Measurements from ENCODE around the gene FGF13. TPM values are rescaled to one million over a fixed set of nuclear protein-coding genes. Genes with fewer than 3 reads are reported as not detected.

FGF13 gene
- total RNA-seq, 1 experiment from 2014 or later: 17.1 TPM

DNA sequence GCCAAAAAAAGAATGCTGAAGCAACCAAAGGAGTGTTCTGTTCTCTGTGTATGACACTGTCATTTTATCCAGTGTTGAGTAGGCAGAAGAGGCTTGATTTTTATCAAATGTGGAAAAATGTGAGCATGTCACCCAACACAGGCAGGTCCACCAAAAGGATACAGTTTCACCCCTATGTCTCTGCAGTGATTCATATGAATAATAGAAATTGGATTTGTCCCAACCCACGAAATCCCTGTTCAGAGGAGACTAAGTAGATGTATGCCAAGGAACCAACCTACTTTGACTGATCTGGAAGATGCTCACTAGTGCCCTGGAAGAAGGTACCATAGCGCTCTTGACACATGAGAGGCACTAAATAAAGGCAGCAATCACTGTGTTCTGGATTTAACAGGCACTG, 72.5 kb downstream of the FGF13 start:
- Histone ChIP-seq H2AK5ac (ENCODE audit: insufficient read length, low read length) (no peak overlapping the region), H2BK120ac (ENCODE audit: low read depth, low read length, poor library complexity, severe bottlenecking) (no peak overlapping the region), H3K23ac (ENCODE audit: insufficient read length, low read depth, low read length) (no peak overlapping the region), H3T11ph (ENCODE audit: low read length) (no peak overlapping the region), H4K5ac (ENCODE audit: insufficient read length, low read depth, low read length) (no peak overlapping the region), H3K9me3 (ENCODE audit: control insufficient read depth, low read depth, low read length) (no peaks in the 10 kb centered on the region), H3K4me2 (ENCODE audit: insufficient read depth, insufficient read length, low read length) (no peak overlapping the region), H3K14ac (ENCODE audit: insufficient read depth, low read length) (no peak overlapping the region), H2BK15ac (ENCODE audit: low read depth, low read length) (no peak overlapping the region), H3K18ac (ENCODE audit: insufficient read length, low read depth, low read length) (no peak overlapping the region), H2BK20ac (ENCODE audit: low read depth, low read length, poor library complexity, severe bottlenecking) (no peak overlapping the region), H3K79me2 (ENCODE audit: insufficient read depth, low read length) (no peaks in the 10 kb centered on the region), H4K8ac (replicated peaks; ENCODE audit: insufficient read length, low read depth, low read length) (no peak overlapping the region), H4K20me1 (ENCODE audit: control insufficient read depth, insufficient read depth, insufficient read length) (no peaks in the 10 kb centered on the region), H3K23me2 (ENCODE audit: insufficient read length, low read depth, low read length, poor library complexity, severe bottlenecking) (no peaks in the 10 kb centered on the region), H3K27me3 (ENCODE audit: insufficient read depth, low read length) (no peaks in the 10 kb centered on the region), H2AFZ (ENCODE audit: low read length) (no peak overlapping the region), H3K79me1 (ENCODE audit: insufficient read depth, low read depth, low read length, poor library complexity, severe bottlenecking) (peaks cover 3% of the 10 kb centered on the region), H3K27ac (ENCODE audit: insufficient read length, low read depth, low read length) (no peak overlapping the region), H4K91ac (ENCODE audit: insufficient read length, low read depth, low read length) (no peak overlapping the region), H3K9ac (ENCODE audit: extremely low read depth, insufficient read length, low read length) (no peak overlapping the region), H3K4ac (ENCODE audit: low read depth, low read length) (no peak overlapping the region), H2BK5ac (ENCODE audit: insufficient read length, low read length) (no peak overlapping the region), H3K4me1 (ENCODE audit: insufficient read depth, low read length) (no peaks in the 10 kb centered on the region; the same call in 1 of the 2 replicates), H3K56ac (ENCODE audit: insufficient read length, low read depth, low read length) (no peak overlapping the region), H2BK12ac (ENCODE audit: insufficient read length, low read depth, low read length) (no peak overlapping the region)
- Mint-ChIP-seq H3K4me1 (peaks cover 3 to 5% of the 10 kb centered on the region in 2 experiments; a peak in 2 of 4 replicates), H3K4me3 (no peak overlapping the region), H3K9me3 (peaks cover 0 to 31% of the 10 kb centered on the region in 2 experiments; a peak in 2 of 5 replicates), H3K27me3 (ENCODE audit: low read depth) (no peaks in the 10 kb centered on the region), H3K36me3 (ENCODE audit: insufficient read depth in 1 of 3, low read depth in 3 of 3) (peaks cover 7 to 14% (median 12%) of the 10 kb centered on the region in 3 experiments; a peak in 6 of 7 replicates), H3K27ac (no peak overlapping the region)
- no peak for DNase-seq
- TF ChIP-seq CTCF (conservative IDR thresholded peaks at IDR 0.05): no peak
- no CpG with 5 or more reads among the region's 2 CpGs for WGBS (ENCODE audit: extremely low coverage, insufficient read length, low lambda C conversion rate)

Small RNA genes within 50 kb of the gene (microRNA-seq; reads per million reads assigned to microRNA genes)
- 2.0 reads per million, percentile 19 among the genes with 10 or more reads in this experiment for gene MIR504 (ENCODE audit: borderline microRNAs expressed)
